Loucy (cell line): ENCODE results near the gene RILP.

Experiments
- H2AFZ ChIP-seq: fragments of 200-600 bp; sonication (generic); 2 replicates; pipeline ENCODE4 v1.6.0; 2016; ENCODE audit warnings: antibody characterized with exemption, mild to moderate bottlenecking, low read length, moderate library complexity
- H3F3A ChIP-seq: fragments of 200-600 bp; 2 replicates; pipeline ENCODE4 v1.6.0; 2016; ENCODE audit warnings: antibody characterized with exemption, low read depth, mild to moderate bottlenecking
- H3K27me3 ChIP-seq: fragments of 200-600 bp; sonication (generic); 2 replicates; pipeline ENCODE4 v1.6.1; 2014; ENCODE audit warnings: low read length, mild to moderate bottlenecking; ENCODE audit not compliant: insufficient read depth, poor library complexity, severe bottlenecking
- H3K36me3 ChIP-seq: fragments of 200-600 bp; sonication (generic); 2 replicates; pipeline ENCODE4 v1.6.1; 2016; ENCODE audit warnings: low read length; ENCODE audit not compliant: insufficient read depth
- H3K4me1 ChIP-seq: fragments of 200-600 bp; sonication (generic); 2 replicates; pipeline ENCODE4 v1.5.1; 2014; ENCODE audit warnings: low read length, mild to moderate bottlenecking; ENCODE audit not compliant: insufficient read depth, poor library complexity, severe bottlenecking
- H3K4me2 ChIP-seq: fragments of 200-600 bp; sonication (generic); 2 replicates; pipeline ENCODE4 v1.6.0; 2014; ENCODE audit warnings: antibody characterized with exemption, low read length, low read depth, mild to moderate bottlenecking; ENCODE audit not compliant: poor library complexity, severe bottlenecking
- H3K4me3 ChIP-seq: fragments of 200-600 bp; sonication (generic); 2 replicates; pipeline ENCODE4 v1.5.1; 2014; ENCODE audit warnings: low read length, mild to moderate bottlenecking, mixed read lengths; ENCODE audit not compliant: poor library complexity, severe bottlenecking
- H3K79me2 ChIP-seq: fragments of 200-600 bp; sonication (generic); 2 replicates; pipeline ENCODE4 v1.6.1; 2014; ENCODE audit warnings: low read length; ENCODE audit not compliant: insufficient read depth
- H3K9ac ChIP-seq: fragments of 200-600 bp; sonication (generic); 2 replicates; pipeline ENCODE4 v1.6.0; 2014; ENCODE audit warnings: mild to moderate bottlenecking, low read depth, low read length, moderate library complexity; ENCODE audit not compliant: poor library complexity, severe bottlenecking
- H3K9me2 ChIP-seq: fragments of 200-600 bp; sonication (generic); replicated peaks from 2 replicates; pipeline ENCODE4 v1.6.1; 2016; ENCODE audit warnings: low read depth, low read length, mixed read lengths
- H3K9me3 ChIP-seq: fragments of 200-600 bp; sonication (generic); 2 replicates; pipeline ENCODE4 v1.6.1; 2014; ENCODE audit warnings: mild to moderate bottlenecking, antibody characterized with exemption, low read length, low read depth; ENCODE audit not compliant: insufficient read depth
- H4K20me1 ChIP-seq: fragments of 200-600 bp; sonication (generic); 2 replicates; pipeline ENCODE4 v1.6.0; 2014; ENCODE audit warnings: antibody characterized with exemption, low read length, mild to moderate bottlenecking; ENCODE audit not compliant: insufficient read depth, poor library complexity, severe bottlenecking
- EZH2phosphoT487 ChIP-seq: fragments of 200-600 bp; IDR thresholded peaks from 2 replicates; pipeline ENCODE4 v1.6.1; 2018; ENCODE audit warnings: antibody characterized with exemption, mild to moderate bottlenecking, moderate library complexity, borderline replicate concordance
- TF ChIP-seq, protein P1 (sequence below): fragments of 200-600 bp; sonication (generic); conservative IDR thresholded peaks from 2 replicates; pipeline ENCODE4 v1.5.1; 2014; ENCODE audit warnings: mild to moderate bottlenecking, antibody characterized with exemption, low read length

The RILP gene

GRCh38 chr17:1598399-1599095 is 51.1 kb downstream of the RILP start:
- Histone ChIP-seq H3K9ac (no peak overlapping the region), H3K4me3 (no peak overlapping the region), H3K9me3 (peaks cover 12% of the 10 kb centered on the region; the same call in 1 of the 2 replicates), H3K4me2 (no peak overlapping the region), H3F3A (peaks cover 7% of the 10 kb centered on the region; the same call in 1 of the 2 replicates), H4K20me1 (no peaks in the 10 kb centered on the region), H3K79me2 (peaks cover 11% of the 10 kb centered on the region; the same call in 1 of the 2 replicates), H2AFZ (no peak overlapping the region), H3K9me2 (no peaks in the 10 kb centered on the region), H3K36me3 (peaks cover 6% of the 10 kb centered on the region; the same call in 1 of the 2 replicates), H3K4me1 (peaks cover 20% of the 10 kb centered on the region), H3K27me3 (no peaks in the 10 kb centered on the region)
- no peak for TF ChIP-seq EZH2phosphoT487
- TF ChIP-seq, protein P1, sequence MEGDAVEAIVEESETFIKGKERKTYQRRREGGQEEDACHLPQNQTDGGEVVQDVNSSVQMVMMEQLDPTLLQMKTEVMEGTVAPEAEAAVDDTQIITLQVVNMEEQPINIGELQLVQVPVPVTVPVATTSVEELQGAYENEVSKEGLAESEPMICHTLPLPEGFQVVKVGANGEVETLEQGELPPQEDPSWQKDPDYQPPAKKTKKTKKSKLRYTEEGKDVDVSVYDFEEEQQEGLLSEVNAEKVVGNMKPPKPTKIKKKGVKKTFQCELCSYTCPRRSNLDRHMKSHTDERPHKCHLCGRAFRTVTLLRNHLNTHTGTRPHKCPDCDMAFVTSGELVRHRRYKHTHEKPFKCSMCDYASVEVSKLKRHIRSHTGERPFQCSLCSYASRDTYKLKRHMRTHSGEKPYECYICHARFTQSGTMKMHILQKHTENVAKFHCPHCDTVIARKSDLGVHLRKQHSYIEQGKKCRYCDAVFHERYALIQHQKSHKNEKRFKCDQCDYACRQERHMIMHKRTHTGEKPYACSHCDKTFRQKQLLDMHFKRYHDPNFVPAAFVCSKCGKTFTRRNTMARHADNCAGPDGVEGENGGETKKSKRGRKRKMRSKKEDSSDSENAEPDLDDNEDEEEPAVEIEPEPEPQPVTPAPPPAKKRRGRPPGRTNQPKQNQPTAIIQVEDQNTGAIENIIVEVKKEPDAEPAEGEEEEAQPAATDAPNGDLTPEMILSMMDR: no peak

DNA sequence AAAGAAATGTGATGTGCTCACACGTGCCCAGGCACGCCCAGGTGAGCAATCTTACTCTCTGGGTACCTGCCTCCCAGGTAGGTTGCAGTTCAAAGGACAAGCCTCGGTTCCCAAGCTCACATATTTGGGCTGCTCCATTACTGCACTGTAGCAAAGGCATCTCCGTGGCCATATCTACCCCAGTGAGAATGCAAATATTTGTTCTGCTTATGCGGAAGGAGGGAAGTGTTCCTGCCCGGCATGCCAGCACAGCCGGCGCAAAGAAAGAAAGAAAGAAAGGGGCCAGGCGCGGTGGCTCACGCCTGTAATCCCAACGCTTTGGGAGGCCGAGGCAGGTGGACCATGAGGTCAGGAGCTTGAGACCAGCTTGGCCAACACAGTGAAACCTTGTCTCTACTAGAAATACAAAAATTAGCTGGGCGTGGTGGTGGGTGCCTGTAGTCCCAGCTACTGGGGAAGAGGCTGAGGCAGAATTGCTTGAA is 51.8 kb downstream of the RILP start:
- H3K9ac ChIP-seq: no peak overlapping the region

More for the DNA sequence above, 51.8 kb downstream of the RILP start:
- no peak for TF ChIP-seq EZH2phosphoT487
- TF ChIP-seq, protein P1: no peak
- H3K27me3 ChIP-seq: no peaks in the 10 kb centered on the region
- no peaks in the 10 kb centered on the region for H4K20me1 ChIP-seq
- H3K4me2 ChIP-seq: no peak overlapping the region
- H2AFZ ChIP-seq: no peak overlapping the region
- H3K4me3 ChIP-seq: no peak overlapping the region
- H3K9me2 ChIP-seq: no peaks in the 10 kb centered on the region
- peaks cover 26% of the 10 kb centered on the region for H3K4me1 ChIP-seq
- peaks cover 12% of the 10 kb centered on the region; the same call in 1 of the 2 replicates for H3K9me3 ChIP-seq
- H3K79me2 ChIP-seq: peaks cover 11% of the 10 kb centered on the region; the same call in 1 of the 2 replicates
- peaks cover 12% of the 10 kb centered on the region; the same call in 1 of the 2 replicates for H3F3A ChIP-seq
- H3K36me3 ChIP-seq: peaks cover 6% of the 10 kb centered on the region; the same call in 1 of the 2 replicates
